Stomach (tissue), 9 donors: Measurements from ENCODE around the gene LMTK2. TPM values are rescaled to one million over a fixed set of nuclear protein-coding genes. Genes with fewer than 3 reads are reported as not detected.

ENCODE experiments used
- DNase-seq, 2 donors: peaks; one replicate each; pipeline versions ENCODE4 v3.0.0 to v3.0.0-alpha.2; 2013 to 2019
- H3K27ac ChIP-seq, 5 donors: fragments of 200-600 bp in 4 of 5; sonication (generic) in 4 of 5; one replicate each; pipeline ENCODE4 v1.5.1; 2013 to 2019; ENCODE audit warnings: mild to moderate bottlenecking in 1 of 5, moderate library complexity in 1 of 5
- H3K27me3 ChIP-seq, 3 donors: fragments of 200-600 bp; sonication (generic); one replicate each; pipeline ENCODE4 v1.5.1; 2017 to 2019; ENCODE audit warnings: mixed run types in 1 of 3
- H3K36me3 ChIP-seq, 4 donors: fragments of 200-600 bp; sonication (generic); 1 replicate in 3 of 4; 2 replicates in 1 of 4; pipeline ENCODE4 v1.5.1; 2016 to 2019
- H3K4me1 ChIP-seq, 4 donors: fragments of 200-600 bp; sonication (generic); one replicate each; pipeline ENCODE4 v1.5.1; 2016 to 2019
- H3K4me3 ChIP-seq, 4 donors: fragments of 200-600 bp; sonication (generic) in 3 of 4; one replicate each; pipeline ENCODE4 v1.5.1; 2016 to 2019; ENCODE audit warnings: mild to moderate bottlenecking in 1 of 4
- H3K9me3 ChIP-seq, 4 donors: fragments of 200-600 bp; sonication (generic); one replicate each; pipeline ENCODE4 v1.5.1; 2016 to 2019
- CTCF ChIP-seq, 7 experiments: fragments of 450-650 bp in 4 of 7; fragments of 200-600 bp in 3 of 7; sonication (generic) in 3 of 7; IDR thresholded peaks; one replicate each; pipeline ENCODE4 v1.5.1; 2016 to 2019; ENCODE audit warnings: antibody characterized with exemption in 7 of 7, control low read depth in 2 of 7, mild to moderate bottlenecking in 1 of 7
- EP300 ChIP-seq: sonication (generic); formaldehyde crosslinking; IDR thresholded peaks from one replicate; pipeline ENCODE4 v1.6.1; 2017; ENCODE audit warnings: antibody characterized with exemption
- POLR2A ChIP-seq, 4 donors: fragments of 450-650 bp; IDR thresholded peaks; one replicate each; pipeline ENCODE4 v1.6.1; 2016; ENCODE audit warnings: antibody characterized with exemption in 4 of 4, control low read depth in 2 of 4, mild to moderate bottlenecking in 1 of 4, moderate library complexity in 1 of 4
- POLR2AphosphoS5 ChIP-seq, 3 donors: sonication (generic); formaldehyde crosslinking; IDR thresholded peaks; one replicate each; pipeline ENCODE4 v1.6.1; 2016; ENCODE audit warnings: antibody characterized with exemption in 3 of 3
- WGBS, 5 donors: extraction: QIAGEN DNeasy Blood & Tissue Kit in 3 of 5; methylation state at CpG; one replicate each; pipeline versions ENCODE4 v1.1.5 to v1.1.7; 2013 to 2018; 5-methylcytosine and 5-hydroxymethylcytosine counted together
- intact Hi-C: fragments of 100-400 bp; cut with DNase I; formaldehyde crosslinking; loops from one replicate; pipeline ENCODE4 v1.15.1; 2023; ENCODE audit warnings: low total_unique reads
- polyA plus RNA-seq, 3 donors: library from polyadenylated mRNA; stranded (reverse); fragments of 200-250 nt; gene quantifications; one replicate each; pipeline ENCODE4 v1.2.3, GENCODE V29; 2013
- total RNA-seq, 5 donors: library from RNA; depleted of rRNA; stranded (reverse); fragments of >200 nt; gene quantifications; one replicate each; pipeline versions ENCODE4 v1.1.0 to v1.2.3, GENCODE V29; 2014 to 2016
- donor health status: healthy with polysubstance abuse.
- donor health status: Bipolar disorder and iron deficiency.
- donor health status: healthy.

LMTK2 gene
- total and polyA plus RNA-seq, 8 donors, result 1.4 to 42.6 (median 19.3) TPM

GRCh38 chr7:98192781-98193457 is 86.3 kb downstream of the LMTK2 start:
- no peaks in the 10 kb centered on the region for H3K4me1 ChIP-seq
- 91 to 97% (median 93%) methylated on average over 18 to 22 of the region's 22 CpGs for WGBS, 5 donors
- peaks cover 49 to 98% (median 86%) of the 10 kb centered on the region in 4 donors for H3K36me3 ChIP-seq
- H3K27me3 ChIP-seq, result no peaks in the 10 kb centered on the region
- no peak overlapping the region for H3K27ac ChIP-seq
- no peak for DNase-seq
- TF ChIP-seq POLR2AphosphoS5 (IDR thresholded peaks at IDR 0.05) (no peak), POLR2A (IDR thresholded peaks at IDR 0.05) (no peak), EP300 (no peak), CTCF (IDR thresholded peaks at IDR 0.05) (no peak)
- H3K4me3 ChIP-seq, result no peak overlapping the region
- H3K9me3 ChIP-seq, result no peaks in the 10 kb centered on the region
- intact Hi-C loops, result no loop called here

- intact Hi-C loops, result no loop called here
- 94 to 98% (median 96%) methylated on average over 15 to 37 of the region's 37 CpGs for WGBS, 5 donors
- no peak overlapping the region for H3K4me3 ChIP-seq
- TF ChIP-seq POLR2A (IDR thresholded peaks at IDR 0.05), result no peak
- no peak for TF ChIP-seq EP300
- TF ChIP-seq POLR2AphosphoS5 (IDR thresholded peaks at IDR 0.05), result no peak
- TF ChIP-seq CTCF (IDR thresholded peaks at IDR 0.05), result no peak
- peaks cover 49 to 95% (median 82%) of the 10 kb centered on the region in 4 donors for H3K36me3 ChIP-seq
- no peaks in the 10 kb centered on the region for H3K27me3 ChIP-seq
- H3K27ac ChIP-seq, result no peak overlapping the region
- H3K9me3 ChIP-seq, result peaks cover 0 to 5% (median 2%) of the 10 kb centered on the region in 4 donors
- no peaks in the 10 kb centered on the region for H3K4me1 ChIP-seq
- DNase-seq, result no peak
Observed at GRCh38 chr7:98193474-98194180, 87.0 kb downstream of the LMTK2 start.

GRCh38 chr7:98194186-98194585 is 87.5 kb downstream of the LMTK2 start:
- Histone ChIP-seq H3K4me1 (no peaks in the 10 kb centered on the region), H3K27ac (no peak overlapping the region), H3K36me3 (peaks cover 46 to 91% (median 78%) of the 10 kb centered on the region in 4 donors), H3K4me3 (no peak overlapping the region), H3K9me3 (peaks cover 0 to 5% (median 2%) of the 10 kb centered on the region in 4 donors), H3K27me3 (no peaks in the 10 kb centered on the region)
- 95 to 97% (median 97%) methylated on average over 27 to 28 of the region's 28 CpGs for WGBS, 5 donors
- intact Hi-C loops, result no loop called here
- DNase-seq, result no peak
- TF ChIP-seq CTCF (IDR thresholded peaks at IDR 0.05) (no peak), POLR2AphosphoS5 (IDR thresholded peaks at IDR 0.05) (no peak), POLR2A (IDR thresholded peaks at IDR 0.05) (no peak), EP300 (no peak)

- Histone ChIP-seq H3K27me3 (no peaks in the 10 kb centered on the region), H3K9me3 (peaks cover 0 to 5% (median 2%) of the 10 kb centered on the region in 4 donors), H3K36me3 (peaks cover 43 to 90% (median 74%) of the 10 kb centered on the region in 4 donors), H3K4me3 (no peak overlapping the region), H3K4me1 (no peaks in the 10 kb centered on the region), H3K27ac (no peak overlapping the region)
- 91 to 98% (median 95%) methylated on average over 8 of the region's 8 CpGs for WGBS, 5 donors
- intact Hi-C loops, result no loop called here
- TF ChIP-seq POLR2A (IDR thresholded peaks at IDR 0.05), result no peak
- TF ChIP-seq POLR2AphosphoS5 (IDR thresholded peaks at IDR 0.05), result no peak
- TF ChIP-seq EP300, result no peak
- no peak for TF ChIP-seq CTCF (IDR thresholded peaks at IDR 0.05)
- DNase-seq, result no peak
Observed at GRCh38 chr7:98194672-98195457, 88.2 kb downstream of the LMTK2 start.
